ENCODE measurements around the gene SLC66A2.

SLC66A2 gene

DNA sequence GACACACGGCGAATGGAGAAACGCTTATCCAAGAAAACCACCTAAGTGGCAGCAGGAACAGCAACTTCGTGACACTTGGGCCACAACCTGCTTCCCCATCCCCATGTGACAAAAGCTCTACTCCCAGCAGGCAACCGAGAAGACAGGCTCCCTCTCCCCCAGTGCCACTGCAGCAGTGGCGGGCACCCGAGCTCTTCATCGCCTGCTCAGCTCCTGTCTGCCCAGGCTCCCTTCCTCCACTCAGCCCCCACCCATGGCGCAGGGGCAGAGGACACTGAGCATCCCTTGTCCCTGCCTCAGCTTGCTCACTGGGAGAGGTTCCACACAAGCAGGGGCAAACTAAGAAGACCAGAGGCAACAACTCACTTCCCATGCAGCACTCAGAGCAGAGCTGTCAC lies 22.9 kb downstream of the SLC66A2 start:
- DNase-seq: no peak
- Histone ChIP-seq H3K79me2 (ENCODE audit: low read length) (peaks cover 7% of the 10 kb centered on the region), H3K4me2 (ENCODE audit: low read depth, low read length) (no peak overlapping the region)

DNA sequence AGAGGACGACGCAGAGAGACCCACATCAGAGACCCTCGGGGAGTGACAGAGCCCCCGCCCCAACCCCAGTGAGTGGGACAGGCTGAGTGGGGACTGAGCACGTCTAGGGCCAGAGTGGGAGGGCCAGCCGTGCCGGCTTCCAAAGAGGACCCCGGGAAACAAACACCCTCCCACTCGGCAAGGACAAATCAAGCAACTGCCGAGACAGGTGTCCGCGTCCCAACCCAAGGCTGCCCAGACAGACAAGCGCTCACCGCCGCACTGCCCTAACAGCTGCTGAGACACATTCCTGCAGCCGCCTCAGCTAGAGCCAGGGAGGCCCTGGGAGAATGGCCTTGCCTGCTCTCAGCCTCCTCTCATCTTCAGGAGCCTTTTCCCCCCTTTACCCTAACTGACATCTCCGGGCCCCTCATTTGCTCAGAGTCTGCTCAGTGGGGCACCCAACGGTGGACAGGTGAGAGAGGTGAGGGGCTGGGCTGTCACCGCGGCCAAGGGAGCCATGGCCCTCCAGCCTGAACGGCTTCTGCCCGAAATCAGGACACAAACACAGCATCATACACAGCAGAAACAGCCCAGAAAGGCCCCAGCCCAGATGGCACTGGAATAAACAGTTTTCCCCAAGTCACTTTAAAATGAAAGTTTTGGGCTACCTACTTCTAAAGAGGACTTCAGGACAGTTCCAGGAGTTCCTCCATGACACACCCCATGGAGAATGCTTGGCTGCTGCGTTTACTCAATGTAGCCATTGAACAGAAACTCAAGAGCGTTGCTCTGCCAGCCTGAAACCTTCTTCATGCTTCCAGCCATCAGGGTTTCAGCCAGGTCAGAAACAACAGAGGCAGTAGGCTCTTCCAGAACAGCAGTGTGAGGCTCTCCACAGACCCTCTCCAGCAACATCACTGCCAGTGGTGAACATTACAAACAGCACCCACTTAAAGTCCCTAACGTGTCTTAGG lies 23.6 kb downstream of the SLC66A2 start:
- Histone ChIP-seq H3K9me2 (replicated peaks; ENCODE audit: insufficient read depth, low read length) (no peaks in the 10 kb centered on the region), H3K9me3 (replicated peaks; ENCODE audit: insufficient read depth, low read length) (0 out of 2 replicates have a peak, but pooled peaks cover 3% of the 10 kb centered on the region), H3K4me2 (ENCODE audit: low read depth, low read length) (no peak overlapping the region), H3K9ac (ENCODE audit: low read length) (no peak overlapping the region), H3F3A (ENCODE audit: insufficient read depth, low read length) (no peaks in the 10 kb centered on the region), H4K20me1 (ENCODE audit: insufficient read depth, low read length) (no peaks in the 10 kb centered on the region), H3K27me3 (replicated peaks; ENCODE audit: insufficient read depth, low read length) (no peaks in the 10 kb centered on the region), H3K27ac (ENCODE audit: low read length) (no peak overlapping the region), H3K4me1 (ENCODE audit: low read length) (no peaks in the 10 kb centered on the region), H2AFZ (ENCODE audit: low read length) (no peak overlapping the region), H3K36me3 (replicated peaks; ENCODE audit: insufficient read depth, low read length) (0 out of 2 replicates have a peak, but pooled peaks cover 7% of the 10 kb centered on the region), H3K79me2 (ENCODE audit: low read length) (peaks cover 7% of the 10 kb centered on the region), H3K4me3 (ENCODE audit: low read length) (no peak overlapping the region)
- TF ChIP-seq EZH2phosphoT487 (IDR thresholded peaks at IDR 0.05; ENCODE audit: low read length) (no peak), EZH2 (optimal IDR thresholded peaks at IDR 0.05; ENCODE audit: low read depth, low read length) (no peak)
- TF ChIP-seq, protein P1, sequence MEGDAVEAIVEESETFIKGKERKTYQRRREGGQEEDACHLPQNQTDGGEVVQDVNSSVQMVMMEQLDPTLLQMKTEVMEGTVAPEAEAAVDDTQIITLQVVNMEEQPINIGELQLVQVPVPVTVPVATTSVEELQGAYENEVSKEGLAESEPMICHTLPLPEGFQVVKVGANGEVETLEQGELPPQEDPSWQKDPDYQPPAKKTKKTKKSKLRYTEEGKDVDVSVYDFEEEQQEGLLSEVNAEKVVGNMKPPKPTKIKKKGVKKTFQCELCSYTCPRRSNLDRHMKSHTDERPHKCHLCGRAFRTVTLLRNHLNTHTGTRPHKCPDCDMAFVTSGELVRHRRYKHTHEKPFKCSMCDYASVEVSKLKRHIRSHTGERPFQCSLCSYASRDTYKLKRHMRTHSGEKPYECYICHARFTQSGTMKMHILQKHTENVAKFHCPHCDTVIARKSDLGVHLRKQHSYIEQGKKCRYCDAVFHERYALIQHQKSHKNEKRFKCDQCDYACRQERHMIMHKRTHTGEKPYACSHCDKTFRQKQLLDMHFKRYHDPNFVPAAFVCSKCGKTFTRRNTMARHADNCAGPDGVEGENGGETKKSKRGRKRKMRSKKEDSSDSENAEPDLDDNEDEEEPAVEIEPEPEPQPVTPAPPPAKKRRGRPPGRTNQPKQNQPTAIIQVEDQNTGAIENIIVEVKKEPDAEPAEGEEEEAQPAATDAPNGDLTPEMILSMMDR (IDR thresholded peaks at IDR 0.05; ENCODE audit: low read length): no peak
- DNase-seq: no peak

More for the DNA sequence above, 22.9 kb downstream of the SLC66A2 start:
- H2AFZ ChIP-seq (ENCODE audit: low read length): no peak overlapping the region
- no peak overlapping the region for H3K4me3 ChIP-seq (ENCODE audit: low read length)
- 0 out of 2 replicates have a peak, but pooled peaks cover 3% of the 10 kb centered on the region for H3K9me3 ChIP-seq (replicated peaks; ENCODE audit: insufficient read depth, low read length)
- H3K27ac ChIP-seq (ENCODE audit: low read length): no peak overlapping the region
- no peaks in the 10 kb centered on the region for H3F3A ChIP-seq (ENCODE audit: insufficient read depth, low read length)
- no peaks in the 10 kb centered on the region for H3K27me3 ChIP-seq (replicated peaks; ENCODE audit: insufficient read depth, low read length)
- H3K4me1 ChIP-seq (ENCODE audit: low read length): no peaks in the 10 kb centered on the region
- no peaks in the 10 kb centered on the region for H3K9me2 ChIP-seq (replicated peaks; ENCODE audit: insufficient read depth, low read length)
- 0 out of 2 replicates have a peak, but pooled peaks cover 7% of the 10 kb centered on the region for H3K36me3 ChIP-seq (replicated peaks; ENCODE audit: insufficient read depth, low read length)
- H4K20me1 ChIP-seq (ENCODE audit: insufficient read depth, low read length): no peaks in the 10 kb centered on the region
- H3K9ac ChIP-seq (ENCODE audit: low read length): no peak overlapping the region
- TF ChIP-seq, protein P1 (IDR thresholded peaks at IDR 0.05; ENCODE audit: low read length): no peak
- TF ChIP-seq EZH2 (optimal IDR thresholded peaks at IDR 0.05; ENCODE audit: low read depth, low read length) (no peak), EZH2phosphoT487 (IDR thresholded peaks at IDR 0.05; ENCODE audit: low read length) (no peak)

DNA sequence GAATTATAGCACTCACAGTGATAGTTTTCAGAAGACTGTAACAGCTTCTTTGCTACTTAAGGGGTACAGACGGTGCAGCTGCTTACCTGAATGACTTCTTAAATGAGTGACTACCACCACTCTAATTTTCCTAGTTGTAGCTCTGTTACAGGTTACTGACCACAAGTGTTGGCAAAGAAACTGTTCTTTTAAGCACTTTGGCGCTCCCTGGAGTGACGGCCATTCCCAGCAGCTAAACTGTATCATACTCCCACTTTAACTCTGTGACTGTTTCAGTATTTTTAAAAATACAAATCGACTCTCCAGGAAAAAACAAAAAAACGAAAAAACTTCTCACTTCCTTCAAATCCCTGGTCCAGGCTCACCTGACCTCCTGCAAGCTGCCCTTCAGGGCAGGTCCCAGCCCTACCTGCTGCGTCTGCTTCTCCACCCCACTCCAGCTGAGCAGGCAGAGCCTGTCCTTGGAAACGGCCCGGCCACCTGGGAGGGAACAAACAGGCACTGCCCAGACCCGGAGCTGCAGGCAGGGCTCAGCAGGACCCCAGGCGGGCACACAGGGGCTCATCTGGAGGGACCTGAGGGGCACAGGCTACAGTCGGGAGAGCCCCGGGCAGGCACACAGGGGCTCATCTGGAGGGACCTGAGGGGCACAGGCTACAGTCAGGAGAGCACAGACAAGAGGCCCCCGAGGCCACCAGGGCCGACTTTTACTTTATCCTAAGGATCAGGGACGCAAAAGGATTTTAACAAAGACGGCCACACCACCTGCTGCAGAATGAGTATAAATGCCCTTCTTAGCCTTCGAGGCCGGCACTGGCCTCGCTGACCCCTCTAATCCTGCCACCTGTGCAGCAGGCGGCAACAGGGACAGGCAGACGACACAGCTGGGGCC lies 24.5 kb downstream of the SLC66A2 start:
- Histone ChIP-seq H3K79me2 (ENCODE audit: low read length) (peaks cover 7% of the 10 kb centered on the region), H3K9me3 (replicated peaks; ENCODE audit: insufficient read depth, low read length) (0 out of 2 replicates have a peak, but pooled peaks cover 3% of the 10 kb centered on the region), H4K20me1 (ENCODE audit: insufficient read depth, low read length) (no peaks in the 10 kb centered on the region), H3K27ac (ENCODE audit: low read length) (no peak overlapping the region), H3K4me1 (ENCODE audit: low read length) (no peaks in the 10 kb centered on the region), H3K9me2 (replicated peaks; ENCODE audit: insufficient read depth, low read length) (no peaks in the 10 kb centered on the region), H3F3A (ENCODE audit: insufficient read depth, low read length) (no peaks in the 10 kb centered on the region), H3K27me3 (replicated peaks; ENCODE audit: insufficient read depth, low read length) (no peaks in the 10 kb centered on the region), H3K9ac (ENCODE audit: low read length) (no peak overlapping the region), H2AFZ (ENCODE audit: low read length) (no peak overlapping the region), H3K4me2 (ENCODE audit: low read depth, low read length) (no peak overlapping the region), H3K36me3 (replicated peaks; ENCODE audit: insufficient read depth, low read length) (0 out of 2 replicates have a peak, but pooled peaks cover 7% of the 10 kb centered on the region), H3K4me3 (ENCODE audit: low read length) (no peak overlapping the region)
- TF ChIP-seq EZH2phosphoT487 (IDR thresholded peaks at IDR 0.05; ENCODE audit: low read length): no peak
- no peak for TF ChIP-seq EZH2 (optimal IDR thresholded peaks at IDR 0.05; ENCODE audit: low read depth, low read length)
- no peak for DNase-seq

Measured in MM.1S (cell line).